HepG2 (cell line): Measurements from ENCODE around the gene LINGO1. TPM values are rescaled to one million over a fixed set of nuclear protein-coding genes. Genes with fewer than 3 reads are reported as not detected.

Experiments used
- ATAC-seq: fragments of 200-7000 bp; cut with Tn5 transposase; 3 replicates; pipeline ENCODE4 v1.9.1; 2020; ENCODE audit warnings: mild to moderate bottlenecking, moderate library complexity
- BruUV-seq: library from RNA; stranded (reverse); fragments of 400-500 nt; replicated peaks from 2 replicates; lab custom pipeline; 2021; lab: Mats Ljungman, UMichigan
- CTCF ChIA-PET: fragments of 300-600 bp; formaldehyde crosslinking; extraction: SDS; loops from one replicate; lab custom pipeline; 2021; ENCODE audit warnings: low total read pairs, inconsistent platforms, low intra/inter-chr PET ratio; lab: Yijun Ruan, JAX
- POLR2A ChIA-PET: fragments of 350-600 bp; sonication (Branson Sonifier 250); formaldehyde crosslinking; loops from one replicate; lab custom pipeline; 2020; ENCODE audit warnings: antibody characterized with exemption, inconsistent platforms; lab: Yijun Ruan, JAX
- DNase-seq: peaks from one replicate; pipeline ENCODE4 v3.0.0-alpha.2; 2015; ENCODE audit warnings: low spot score
- FAIRE-seq: peaks from 3 replicates; lab custom pipeline; 2011; peaks lifted over from hg19 to GRCh38; lab: Jason Lieb, UNC
- H2AFZ ChIP-seq: one replicate; pipeline ENCODE4 v1.6.1; 2011; ENCODE audit warnings: low read length, inconsistent platforms
- H3K27ac ChIP-seq: fragments of 300-600 bp; 3 replicates; pipeline ENCODE4 v1.8.0; 2011; ENCODE audit warnings: mixed run types, mild to moderate bottlenecking, mixed read lengths, low read length, inconsistent platforms; ENCODE audit not compliant: insufficient read depth; ENCODE audit errors: extremely low read length
- H3K27me3 ChIP-seq, 2 experiments: fragments of 200-600 bp in 1 of 2; 2 replicates in 1 of 2; 3 replicates in 1 of 2; pipeline versions ENCODE4 v1.6.0 to v1.8.0; 2011; ENCODE audit warnings: low read length in 2 of 2, mild to moderate bottlenecking in 2 of 2, moderate library complexity in 2 of 2, inconsistent platforms in 1 of 2; ENCODE audit not compliant: insufficient read depth in 2 of 2, control insufficient read depth in 1 of 2
- H3K36me3 ChIP-seq, 2 experiments: fragments of 200-600 bp in 1 of 2; replicated peaks in 1 of 2; 2 replicates in 1 of 2; 3 replicates in 1 of 2; pipeline versions ENCODE4 v1.5.1 to v1.8.0; 2011; ENCODE audit warnings: low read length in 2 of 2, inconsistent platforms in 1 of 2; ENCODE audit not compliant: insufficient read depth in 2 of 2, control insufficient read depth in 1 of 2
- H3K4me1 ChIP-seq: 2 replicates; pipeline ENCODE4 v1.5.1; 2012; ENCODE audit warnings: low read length, inconsistent platforms; ENCODE audit not compliant: insufficient read depth
- H3K4me2 ChIP-seq: 2 replicates; pipeline ENCODE4 v1.6.0; 2011; ENCODE audit warnings: low read depth, low read length, inconsistent platforms
- H3K4me3 ChIP-seq, 3 experiments: fragments of 200-600 bp in 1 of 3; sonication (generic), shearing (Covaris generic) in 1 of 3; replicated peaks in 1 of 3; 2 replicates each; pipeline ENCODE4 v1.5.1; 2011 to 2016; ENCODE audit warnings: low read length in 3 of 3, inconsistent platforms in 2 of 3, low read depth in 2 of 3, mild to moderate bottlenecking in 2 of 3, control low read depth in 1 of 3, mixed read lengths in 1 of 3; ENCODE audit not compliant: insufficient read depth in 1 of 3
- H3K79me2 ChIP-seq: one replicate; pipeline ENCODE4 v1.6.1; 2011; ENCODE audit warnings: low read length, inconsistent platforms; ENCODE audit not compliant: insufficient read depth
- H3K9ac ChIP-seq: 2 replicates; pipeline ENCODE4 v1.6.0; 2011; ENCODE audit warnings: mild to moderate bottlenecking, low read depth, low read length, inconsistent platforms; ENCODE audit not compliant: insufficient read depth
- H3K9me3 ChIP-seq: 2 replicates; pipeline ENCODE4 v1.5.1; 2012; ENCODE audit warnings: mild to moderate bottlenecking, low read length
- H4K20me1 ChIP-seq: 2 replicates; pipeline ENCODE4 v1.6.0; 2011; ENCODE audit warnings: inconsistent platforms, mild to moderate bottlenecking, low read length, moderate library complexity; ENCODE audit not compliant: insufficient read depth
- FIP1L1 ChIP-seq: fragments of 200-400 bp; formaldehyde crosslinking; IDR thresholded peaks from 2 replicates; pipeline ENCODE4 v1.6.1; 2018; ENCODE audit warnings: low read depth, mild to moderate bottlenecking, low read length, moderate library complexity, borderline replicate concordance; ENCODE audit not compliant: insufficient read depth
- MNT ChIP-seq: fragments of 450-650 bp; IDR thresholded peaks from 2 replicates; pipeline ENCODE4 v1.6.1; 2016
- NFIC ChIP-seq: IDR thresholded peaks from 2 replicates; pipeline ENCODE4 v1.6.1; 2012; ENCODE audit warnings: mild to moderate bottlenecking, low read length, inconsistent platforms
- NR2F1 ChIP-seq, 2 experiments: fragments of 450-650 bp in 1 of 2; formaldehyde crosslinking in 1 of 2; IDR thresholded peaks; 2 replicates each; pipeline versions ENCODE4 v1.5.0 to v1.6.1; 2016 to 2020; ENCODE audit warnings: mild to moderate bottlenecking in 1 of 2, missing compliant biosample characterization in 1 of 2, missing genetic modification reagents in 1 of 2, moderate library complexity in 1 of 2
- RFXAP ChIP-seq: sonication (generic); formaldehyde crosslinking; IDR thresholded peaks from 2 replicates; pipeline ENCODE4 v1.4.0; 2020; ENCODE audit warnings: missing genetic modification reagents, borderline replicate concordance
- ZNF253 ChIP-seq: sonication (generic); formaldehyde crosslinking; IDR thresholded peaks from 2 replicates; pipeline ENCODE4 v1.8.0; 2022; ENCODE audit warnings: mild to moderate bottlenecking, missing genetic modification reagents, borderline replicate concordance
- ZNF773 ChIP-seq: sonication (generic); formaldehyde crosslinking; IDR thresholded peaks from 2 replicates; pipeline ENCODE4 v1.4.0; 2020; ENCODE audit warnings: missing genetic modification reagents, borderline replicate concordance
- WGBS: methylation state at CpG from one replicate; pipeline ENCODE4 v1.1.6; 2017; ENCODE audit warnings: low lambda C conversion rate; 5-methylcytosine and 5-hydroxymethylcytosine counted together
- in situ Hi-C: cut with HindIII; loops from 2 replicates; pipeline ENCODE4 v1.10.0; 2017; ENCODE audit warnings: low pct_unique_long_range_greater_than_20kb; ENCODE audit not compliant: extremely low pct_ligation_motif_present
- intact Hi-C: fragments of 100-400 bp; cut with micrococcal nuclease; formaldehyde crosslinking; loops from one replicate; pipeline ENCODE4 v1.10.0; 2022; ENCODE audit not compliant: unreplicated experiment
- polyA plus RNA-seq, 8 experiments: library from polyadenylated mRNA; depleted of rRNA in 3 of 8; stranded (reverse) in 7 of 8; unstranded in 1 of 8; fragments of >200 nt; fragmentation: Illumina TruSeq in 4 of 8; extraction: Trizol in 4 of 8; gene quantifications; 2 replicates each; pipeline versions ENCODE4 v1.2.1 to v1.2.3, GENCODE V29; 2011 to 2016; ENCODE audit warnings: low read depth in 4 of 8, missing spikeins in 1 of 8, mixed read lengths in 1 of 8; ENCODE audit not compliant: insufficient read depth in 1 of 8
- total RNA-seq, 5 experiments: library from RNA; depleted of rRNA; stranded (reverse); fragments of >200 nt; fragmentation: Illumina TruSeq; extraction: Trizol; gene quantifications; 2 replicates each; pipeline ENCODE4 v1.2.3, GENCODE V29; 2016; ENCODE audit warnings: low read depth in 1 of 5
- TF ChIP-seq, protein P1 (sequence below): sonication (generic); formaldehyde crosslinking; conservative IDR thresholded peaks from 2 replicates; pipeline ENCODE4 v1.8.0; 2022; ENCODE audit warnings: mild to moderate bottlenecking, moderate library complexity, missing genetic modification reagents

The LINGO1 gene
- total and polyA plus RNA-seq, 2 of the 13 experiments (the other 11 are each of a cell fraction or from before 2014, with no cell fraction given) = 0.07 TPM; not detected in 1

DNA sequence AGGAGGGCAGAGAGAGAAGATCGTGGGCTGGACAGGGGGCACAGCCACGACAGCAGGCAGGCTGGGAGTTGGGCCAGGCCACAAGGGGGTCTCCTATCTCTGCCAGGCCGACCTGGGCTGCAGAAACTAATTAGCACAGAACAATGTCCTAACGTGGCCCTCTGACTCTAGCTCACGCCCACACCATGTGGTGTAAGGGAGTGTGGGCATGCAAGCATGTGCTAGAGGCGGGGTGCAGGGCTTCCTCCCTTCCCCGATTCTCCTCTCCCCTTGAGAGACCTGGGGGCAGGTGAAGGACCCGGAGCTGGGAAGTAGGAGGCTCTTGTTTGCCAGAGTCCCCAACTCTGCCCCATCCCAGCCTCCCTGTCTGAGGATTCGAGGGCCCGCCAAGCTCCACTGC lies 65.5 kb downstream of the LINGO1 start:
- no peak for TF ChIP-seq ZNF773
- no peak for TF ChIP-seq NR2F1 (CRISPR knock-in tag; IDR thresholded peaks at IDR 0.05)
- TF ChIP-seq, protein P1, sequence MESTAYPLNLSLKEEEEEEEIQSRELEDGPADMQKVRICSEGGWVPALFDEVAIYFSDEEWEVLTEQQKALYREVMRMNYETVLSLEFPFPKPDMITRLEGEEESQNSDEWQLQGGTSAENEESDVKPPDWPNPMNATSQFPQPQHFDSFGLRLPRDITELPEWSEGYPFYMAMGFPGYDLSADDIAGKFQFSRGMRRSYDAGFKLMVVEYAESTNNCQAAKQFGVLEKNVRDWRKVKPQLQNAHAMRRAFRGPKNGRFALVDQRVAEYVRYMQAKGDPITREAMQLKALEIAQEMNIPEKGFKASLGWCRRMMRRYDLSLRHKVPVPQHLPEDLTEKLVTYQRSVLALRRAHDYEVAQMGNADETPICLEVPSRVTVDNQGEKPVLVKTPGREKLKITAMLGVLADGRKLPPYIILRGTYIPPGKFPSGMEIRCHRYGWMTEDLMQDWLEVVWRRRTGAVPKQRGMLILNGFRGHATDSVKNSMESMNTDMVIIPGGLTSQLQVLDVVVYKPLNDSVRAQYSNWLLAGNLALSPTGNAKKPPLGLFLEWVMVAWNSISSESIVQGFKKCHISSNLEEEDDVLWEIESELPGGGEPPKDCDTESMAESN (CRISPR knock-in tag) = no peak
- TF ChIP-seq ZNF253 (CRISPR knock-in tag) = no peak
- no peak for TF ChIP-seq FIP1L1
- peak; percentile 88 for TF ChIP-seq MNT
- no peak for TF ChIP-seq NFIC
- TF ChIP-seq RFXAP (CRISPR knock-in tag) = no peak
- TF ChIP-seq, all 625 proteins: peak for 1
- no peak overlapping the region for H3K9ac ChIP-seq
- BruUV-seq = no TSS peak
- no peaks in the 10 kb centered on the region for H3K79me2 ChIP-seq
- FAIRE-seq (no peak), ATAC-seq (no peak), DNase-seq (no peak)
- no peak overlapping the region for H2AFZ ChIP-seq
- H3K27ac ChIP-seq = no peak overlapping the region
- no peaks in the 10 kb centered on the region for H3K9me3 ChIP-seq
- intact Hi-C loops (no loop called here), in situ Hi-C loops (no loop called here)
- POLR2A ChIA-PET = no interaction called here
- H3K36me3 ChIP-seq = no peaks in the 10 kb centered on the region
- H3K27me3 ChIP-seq = peaks cover 2 to 28% of the 10 kb centered on the region in 2 experiments; a peak in 4 of 5 replicates
- H4K20me1 ChIP-seq = no peaks in the 10 kb centered on the region
- CTCF ChIA-PET = no interaction called here
- H3K4me1 ChIP-seq = peaks cover 35% of the 10 kb centered on the region
- 77% methylated on average over 5 of the region's 10 CpGs for WGBS
- no peak overlapping the region for H3K4me2 ChIP-seq
- no peak overlapping the region for H3K4me3 ChIP-seq
